PC-3 (cell line): ENCODE results near the gene OOEP. TPM values are rescaled to one million over a fixed set of nuclear protein-coding genes. Genes with fewer than 3 reads are reported as not detected.

Experiments used
- ATAC-seq: fragments of 200-7000 bp; cut with Tn5 transposase; 2 replicates; pipeline ENCODE4 v1.9.1; 2020; ENCODE audit warnings: mild to moderate bottlenecking, moderate library complexity
- BruUV-seq: library from RNA; stranded (reverse); fragments of 400-500 nt; replicated peaks from 2 replicates; lab custom pipeline; 2021; lab: Mats Ljungman, UMichigan
- CTCF ChIA-PET: fragments of 300-600 bp; sonication (Branson Sonifier 250); formaldehyde crosslinking; loops from one replicate; lab custom pipeline; 2022; ENCODE audit warnings: antibody characterized with exemption; lab: Charles Lee
- POLR2A ChIA-PET: fragments of 300-600 bp; sonication (Branson Sonifier 250); formaldehyde crosslinking; loops from one replicate; lab custom pipeline; 2022; ENCODE audit warnings: antibody characterized with exemption; ENCODE audit not compliant: unreplicated experiment; lab: Charles Lee
- DNase-seq: peaks from one replicate; pipeline ENCODE4 v3.0.0-alpha.2; 2015
- H2AFZ ChIP-seq: fragments of 300-600 bp; sonication (generic); 2 replicates; pipeline ENCODE4 v1.6.0; 2016; ENCODE audit warnings: antibody characterized with exemption, low read length
- H3F3A ChIP-seq: fragments of 300-600 bp; sonication (generic); one replicate; pipeline ENCODE4 v1.6.0; 2017; ENCODE audit warnings: antibody characterized with exemption, low read length, control low read depth, mild to moderate bottlenecking; ENCODE audit not compliant: unreplicated experiment
- H3K27ac ChIP-seq: fragments of 300-600 bp; sonication (generic); 2 replicates; pipeline ENCODE4 v1.5.1; 2016; ENCODE audit warnings: mild to moderate bottlenecking, low read length
- H3K27me3 ChIP-seq: fragments of 300-600 bp; sonication (generic); 2 replicates; pipeline ENCODE4 v1.6.1; 2016; ENCODE audit warnings: low read length, mixed read lengths
- H3K36me3 ChIP-seq: fragments of 300-600 bp; sonication (generic); 2 replicates; pipeline ENCODE4 v1.6.1; 2016; ENCODE audit warnings: low read depth, mixed run types, low read length, mixed read lengths
- H3K4me1 ChIP-seq: fragments of 300-600 bp; sonication (generic); 2 replicates; pipeline ENCODE4 v1.5.1; 2016; ENCODE audit warnings: low read length; ENCODE audit not compliant: insufficient read depth
- H3K4me2 ChIP-seq: fragments of 300-600 bp; sonication (generic); 2 replicates; pipeline ENCODE4 v1.6.0; 2016; ENCODE audit warnings: low read length
- H3K4me3 ChIP-seq: fragments of 300-600 bp; sonication (generic); 2 replicates; pipeline ENCODE4 v1.5.1; 2016; ENCODE audit warnings: mild to moderate bottlenecking, low read length, mixed read lengths
- H3K79me2 ChIP-seq: fragments of 300-600 bp; sonication (generic); 2 replicates; pipeline ENCODE4 v1.6.1; 2017; ENCODE audit warnings: low read length, mixed read lengths
- H3K9ac ChIP-seq: fragments of 300-600 bp; sonication (generic); 2 replicates; pipeline ENCODE4 v1.6.0; 2016; ENCODE audit warnings: mild to moderate bottlenecking, low read length
- H3K9me2 ChIP-seq: fragments of 300-600 bp; sonication (generic); replicated peaks from 2 replicates; pipeline ENCODE4 v1.6.1; 2016; ENCODE audit warnings: mixed run types, low read length, mixed read lengths
- H3K9me3 ChIP-seq: fragments of 300-600 bp; sonication (generic); 2 replicates; pipeline ENCODE4 v1.6.1; 2016; ENCODE audit warnings: low read length, mixed read lengths
- H4K20me1 ChIP-seq: fragments of 300-600 bp; sonication (generic); 2 replicates; pipeline ENCODE4 v1.6.1; 2016; ENCODE audit warnings: low read length, mixed read lengths
- EZH2 ChIP-seq: fragments of 300-600 bp; sonication (generic); IDR thresholded peaks from one replicate; pipeline ENCODE4 v1.6.1; 2017; ENCODE audit warnings: antibody characterized with exemption, mild to moderate bottlenecking, low read length; ENCODE audit not compliant: unreplicated experiment
- EZH2phosphoT487 ChIP-seq: fragments of 300-600 bp; sonication (generic); IDR thresholded peaks from 2 replicates; pipeline ENCODE4 v1.6.1; 2018; ENCODE audit warnings: mild to moderate bottlenecking, antibody characterized with exemption, low read length, borderline replicate concordance
- intact Hi-C: fragments of 100-400 bp; cut with micrococcal nuclease; formaldehyde crosslinking; loops from 2 replicates; pipeline ENCODE4 v1.9.0; 2023
- total RNA-seq: library from RNA; depleted of rRNA; stranded (reverse); fragments of >200 nt; gene quantifications from 2 replicates; pipeline ENCODE4 v1.2.3, GENCODE V29; 2014
- TF ChIP-seq, protein P1 (sequence below): fragments of 300-600 bp; sonication (generic); conservative IDR thresholded peaks from 2 replicates; pipeline ENCODE4 v1.5.1; 2017; ENCODE audit warnings: antibody characterized with exemption, low read depth, mild to moderate bottlenecking, low read length

Gene OOEP
- total RNA-seq, 1 experiment from 2014 or later, result not detected

DNA sequence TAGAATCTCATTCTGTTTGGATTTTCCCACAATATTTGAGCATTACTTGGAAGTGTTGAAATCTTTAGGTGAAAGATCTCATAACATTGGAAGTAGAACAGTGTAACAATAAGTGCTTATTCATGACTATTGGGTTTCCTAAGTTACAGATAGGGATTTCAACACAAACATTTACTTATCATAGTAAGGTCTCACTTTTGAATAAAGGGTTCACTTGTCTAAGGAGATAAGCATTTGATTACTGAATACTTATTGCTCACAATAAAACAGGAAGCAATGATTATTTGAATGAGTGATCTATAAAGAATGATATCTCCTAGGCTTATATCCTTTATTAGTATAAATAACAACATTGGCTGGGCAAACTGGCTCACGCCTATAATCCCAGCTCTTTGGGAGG, 39.7 kb upstream of the OOEP start:
- no peak overlapping the region for H3K4me2 ChIP-seq
- POLR2A ChIA-PET, result no interaction called here
- no peaks in the 10 kb centered on the region for H3F3A ChIP-seq
- no peak overlapping the region for H3K27ac ChIP-seq
- H3K9me2 ChIP-seq, result no peaks in the 10 kb centered on the region
- no peaks in the 10 kb centered on the region for H3K36me3 ChIP-seq
- intact Hi-C loops, result no loop called here
- no TSS peak for BruUV-seq
- no peak overlapping the region for H3K4me3 ChIP-seq
- TF ChIP-seq EZH2 (no peak), EZH2phosphoT487 (no peak)
- TF ChIP-seq, protein P1, sequence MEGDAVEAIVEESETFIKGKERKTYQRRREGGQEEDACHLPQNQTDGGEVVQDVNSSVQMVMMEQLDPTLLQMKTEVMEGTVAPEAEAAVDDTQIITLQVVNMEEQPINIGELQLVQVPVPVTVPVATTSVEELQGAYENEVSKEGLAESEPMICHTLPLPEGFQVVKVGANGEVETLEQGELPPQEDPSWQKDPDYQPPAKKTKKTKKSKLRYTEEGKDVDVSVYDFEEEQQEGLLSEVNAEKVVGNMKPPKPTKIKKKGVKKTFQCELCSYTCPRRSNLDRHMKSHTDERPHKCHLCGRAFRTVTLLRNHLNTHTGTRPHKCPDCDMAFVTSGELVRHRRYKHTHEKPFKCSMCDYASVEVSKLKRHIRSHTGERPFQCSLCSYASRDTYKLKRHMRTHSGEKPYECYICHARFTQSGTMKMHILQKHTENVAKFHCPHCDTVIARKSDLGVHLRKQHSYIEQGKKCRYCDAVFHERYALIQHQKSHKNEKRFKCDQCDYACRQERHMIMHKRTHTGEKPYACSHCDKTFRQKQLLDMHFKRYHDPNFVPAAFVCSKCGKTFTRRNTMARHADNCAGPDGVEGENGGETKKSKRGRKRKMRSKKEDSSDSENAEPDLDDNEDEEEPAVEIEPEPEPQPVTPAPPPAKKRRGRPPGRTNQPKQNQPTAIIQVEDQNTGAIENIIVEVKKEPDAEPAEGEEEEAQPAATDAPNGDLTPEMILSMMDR, result no peak
- H3K9ac ChIP-seq, result no peak overlapping the region
- ATAC-seq, result no peak
- no peak overlapping the region for H2AFZ ChIP-seq
- H3K79me2 ChIP-seq, result no peaks in the 10 kb centered on the region
- H3K27me3 ChIP-seq, result no peaks in the 10 kb centered on the region
- H4K20me1 ChIP-seq, result no peaks in the 10 kb centered on the region
- no peaks in the 10 kb centered on the region for H3K9me3 ChIP-seq
- DNase-seq, result no peak
- CTCF ChIA-PET, result no interaction called here
- H3K4me1 ChIP-seq, result no peaks in the 10 kb centered on the region

DNA sequence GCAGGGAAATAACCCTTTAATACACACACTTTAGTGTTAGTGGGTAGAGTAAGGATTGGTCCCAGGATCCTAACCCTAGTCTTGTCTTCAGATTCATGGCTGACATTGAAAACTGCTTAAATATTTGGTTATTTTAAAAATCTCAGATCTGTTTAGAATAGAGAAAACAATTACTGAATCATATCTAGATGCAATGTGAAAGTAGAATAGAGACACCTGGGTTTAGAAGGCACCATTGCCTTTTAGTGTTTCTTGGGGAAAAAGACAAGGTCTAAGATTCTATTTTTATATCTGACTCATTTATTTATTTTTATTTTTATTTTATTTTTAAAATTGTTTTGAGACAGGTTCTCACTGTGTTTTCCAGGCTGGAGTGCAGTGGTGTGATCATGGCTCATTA, 31.0 kb upstream of the OOEP start:
- Histone ChIP-seq H3K9me2 (no peaks in the 10 kb centered on the region), H3K9ac (no peak overlapping the region), H2AFZ (no peak overlapping the region), H3K4me1 (peaks cover 18% of the 10 kb centered on the region), H3K4me3 (no peak overlapping the region), H3K9me3 (no peaks in the 10 kb centered on the region), H3K4me2 (no peak overlapping the region), H3K79me2 (no peaks in the 10 kb centered on the region), H3K27ac (no peak overlapping the region), H4K20me1 (no peaks in the 10 kb centered on the region), H3K27me3 (no peaks in the 10 kb centered on the region), H3F3A (no peaks in the 10 kb centered on the region), H3K36me3 (no peaks in the 10 kb centered on the region)
- ChIA-PET POLR2A (no interaction called here), CTCF (interaction anchor here (0.8 kb wide), 1 partner anchor 12 kb away, joined by 3 read pairs; no protein-coding TSS in a partner anchor)
- BruUV-seq, result no TSS peak
- intact Hi-C loops, result no loop called here
- DNase-seq (no peak), ATAC-seq (no peak)
- TF ChIP-seq EZH2, result no peak
- TF ChIP-seq, protein P1, result no peak

DNA sequence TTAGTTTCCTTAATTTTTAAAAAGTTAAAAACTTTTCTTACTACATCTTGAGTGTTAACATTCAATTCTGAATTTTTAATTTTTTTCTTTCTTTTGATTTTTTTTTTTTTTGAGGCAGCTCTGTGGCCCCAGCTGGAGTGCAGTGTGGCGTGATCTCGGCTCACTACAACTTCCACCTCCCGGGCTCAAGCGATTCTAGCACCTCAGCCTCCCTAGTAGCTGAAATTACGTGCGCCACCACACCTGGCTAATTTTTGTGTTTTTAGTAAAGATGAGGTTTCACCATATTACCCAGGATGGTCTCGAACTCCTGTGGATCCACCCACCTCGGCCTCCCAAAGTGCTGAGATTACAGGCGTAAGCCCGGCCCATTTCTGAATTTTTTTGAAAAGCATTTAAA, 26.2 kb upstream of the OOEP start:
- no peaks in the 10 kb centered on the region for H3K79me2 ChIP-seq
- intact Hi-C loops, result no loop called here
- BruUV-seq, result no TSS peak
- H3K4me3 ChIP-seq, result no peak overlapping the region
- no peak for TF ChIP-seq EZH2phosphoT487
- TF ChIP-seq, protein P1, result no peak
- TF ChIP-seq EZH2, result no peak
- ChIA-PET CTCF (no interaction called here), POLR2A (no interaction called here)
- no peak overlapping the region for H3K9ac ChIP-seq
- H3K36me3 ChIP-seq, result no peaks in the 10 kb centered on the region
- no peak overlapping the region for H3K4me2 ChIP-seq
- no peaks in the 10 kb centered on the region for H3F3A ChIP-seq
- H3K27ac ChIP-seq, result no peak overlapping the region
- ATAC-seq (no peak), DNase-seq (no peak)
- H3K9me3 ChIP-seq, result no peaks in the 10 kb centered on the region
- H3K4me1 ChIP-seq, result peaks cover 18% of the 10 kb centered on the region
- H3K27me3 ChIP-seq, result no peaks in the 10 kb centered on the region
- H2AFZ ChIP-seq, result no peak overlapping the region
- H4K20me1 ChIP-seq, result no peaks in the 10 kb centered on the region
- no peaks in the 10 kb centered on the region for H3K9me2 ChIP-seq
